Measurements from ENCODE around the gene POU5F2.

The POU5F2 gene

DNA sequence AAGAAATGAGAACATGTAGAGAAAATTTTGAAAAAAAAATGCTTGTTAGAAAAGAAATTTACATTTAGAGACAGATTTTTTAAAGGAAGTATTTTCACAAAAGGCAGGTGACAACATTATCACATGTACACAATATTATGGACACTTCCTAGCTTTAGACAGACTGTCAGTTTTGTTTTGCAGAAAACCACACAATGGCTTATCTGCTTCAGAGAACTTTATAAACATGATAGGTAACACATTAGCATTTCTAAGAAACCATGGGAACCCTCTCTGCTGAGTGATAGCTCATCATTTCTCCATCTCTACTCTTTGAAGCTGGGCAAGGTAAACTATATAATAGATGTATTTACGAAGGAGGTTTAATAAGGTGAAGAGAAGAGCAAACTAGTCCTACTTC is 25.6 kb downstream of the POU5F2 start:
- DNase-seq = no peak

DNA sequence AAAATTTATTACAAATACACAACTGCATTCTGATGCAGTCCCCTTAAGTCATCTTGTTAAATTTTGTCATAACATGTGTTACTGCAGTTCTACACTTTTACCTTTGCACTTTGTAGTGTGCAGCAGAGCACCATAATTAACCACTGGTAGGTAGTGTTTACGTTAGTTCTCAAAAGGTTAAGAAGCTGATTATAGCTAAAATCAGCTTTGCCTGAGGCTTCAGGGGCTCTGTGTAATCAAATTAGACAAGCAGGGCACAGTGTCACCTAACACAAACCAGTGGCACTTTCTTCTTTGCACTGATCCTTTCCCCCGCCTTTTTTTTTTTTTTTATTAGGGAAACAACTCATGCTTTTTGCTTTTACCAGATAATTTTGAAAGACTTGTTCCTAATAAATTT is 26.1 kb downstream of the POU5F2 start:
- DNase-seq = no peak

DNA sequence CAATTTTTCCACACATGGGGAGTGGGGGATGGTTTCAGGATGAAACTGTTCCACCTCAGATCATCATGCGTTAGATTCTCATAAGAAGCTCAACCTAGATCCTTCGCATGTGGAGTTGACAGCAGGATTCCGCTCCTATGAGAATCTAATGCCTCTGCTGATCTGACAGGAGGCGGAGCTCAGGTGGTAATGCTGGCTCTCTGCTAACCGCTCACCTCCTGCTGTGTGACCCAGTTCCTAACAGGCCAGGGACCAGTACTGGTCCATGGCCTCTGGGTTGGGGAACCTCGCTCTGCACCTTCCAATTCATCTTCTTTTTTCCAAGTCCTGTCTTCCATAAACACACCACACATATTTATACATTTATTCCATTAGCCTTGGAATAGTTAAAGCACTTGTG is 33.0 kb downstream of the POU5F2 start:
- DNase-seq = no peak

DNA sequence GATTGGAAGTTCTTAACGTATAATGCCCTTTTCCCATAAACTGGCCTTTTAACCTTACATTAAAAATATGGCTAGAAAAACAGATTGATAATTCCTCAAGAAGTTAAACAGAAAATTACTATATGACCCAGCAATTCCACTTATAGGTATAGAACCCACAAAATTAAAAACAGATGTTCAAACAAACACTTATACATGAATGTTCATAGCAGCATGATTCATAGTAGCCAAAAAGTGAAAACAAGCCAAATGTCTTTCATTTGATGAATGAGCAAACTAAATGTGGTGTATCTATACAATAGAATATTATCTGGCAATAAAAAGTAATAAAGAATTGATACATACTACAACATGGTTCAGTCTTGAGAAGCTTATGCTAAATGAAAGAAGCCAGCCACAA is 35.5 kb downstream of the POU5F2 start:
- no peak for DNase-seq

DNA sequence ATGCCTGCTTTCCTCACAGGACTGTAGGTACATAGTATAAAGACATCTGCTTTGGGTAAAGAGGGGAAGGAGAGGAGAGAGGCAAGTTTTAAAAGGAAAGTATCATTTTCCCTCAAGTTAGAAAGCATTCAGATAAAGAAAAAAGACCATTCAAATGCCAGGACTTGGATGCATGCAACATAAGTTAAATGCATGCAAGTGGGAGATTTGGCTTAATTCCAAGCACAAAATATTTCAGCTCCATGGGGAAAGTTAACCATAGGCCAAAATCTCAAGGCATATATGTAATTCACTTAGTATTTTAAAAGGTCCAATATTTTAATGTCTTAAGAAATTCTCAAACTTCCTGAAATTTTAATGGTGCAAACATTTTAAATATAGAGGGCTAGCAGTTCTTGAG is 36.4 kb downstream of the POU5F2 start:
- no peak for DNase-seq

DNA sequence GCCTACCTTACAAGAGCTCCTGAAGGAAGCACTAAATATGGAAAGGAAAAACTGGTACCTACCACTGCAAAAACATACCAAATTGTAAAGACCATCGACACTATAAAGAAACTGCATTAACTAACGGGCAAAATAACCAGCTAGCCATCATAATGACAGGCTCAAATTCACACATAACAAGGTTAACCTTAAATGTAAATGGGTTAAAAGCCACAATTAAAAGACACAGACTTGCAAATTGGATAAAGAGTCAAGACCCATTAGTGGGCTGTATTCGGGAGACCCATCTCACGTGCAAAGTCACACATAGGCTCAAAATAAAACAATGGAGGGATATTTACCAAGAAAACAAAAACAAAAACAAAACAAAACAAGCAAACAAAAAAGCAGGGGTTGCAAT is 49.4 kb downstream of the POU5F2 start:
- no peak for DNase-seq
